Measurements from ENCODE around the gene TENT5C. TPM values are rescaled to one million over a fixed set of nuclear protein-coding genes. Genes with fewer than 3 reads are reported as not detected.

TENT5C gene
- total and polyA plus RNA-seq, 9 of the 15 experiments (the other 6 are each of a cell fraction or from before 2014, with no cell fraction given) = 1.8 to 7.7 (median 4.0) TPM

- TF ChIP-seq HINFP (tag; conservative IDR thresholded peaks at IDR 0.05; ENCODE audit: low read depth) (no peak), RBM14 (IDR thresholded peaks at IDR 0.05; ENCODE audit: borderline replicate concordance, insufficient read depth, low read depth, low read length) (no peak), CREM (IDR thresholded peaks at IDR 0.05; ENCODE audit: low read depth) (no peak), U2AF2 (optimal IDR thresholded peaks at IDR 0.05; ENCODE audit: low read depth, low read length) (no peak), THRAP3 (IDR thresholded peaks at IDR 0.05; ENCODE audit: borderline replicate concordance) (no peak), ETS1 (conservative IDR thresholded peaks at IDR 0.05; ENCODE audit: control insufficient read depth, low read depth, low read length) (no peak), CBFA2T3 (IDR thresholded peaks at IDR 0.05) (no peak)
Measured at GRCh38 chr1:117565076-117565556, 40.7 kb upstream of the TENT5C start (continued).

Data from K562 (cell line).